GM20431 (cell line): ENCODE data around the gene HIPK3.
"Not testable (repeated sequence)": the region's sequence is repeated elsewhere in the genome, so short reads cannot be mapped to it uniquely, and the experiment has no call there.

Source experiments
- in situ Hi-C: fragments of 300-500 bp; cut with MseI, MboI; formaldehyde crosslinking; loops from one replicate; pipeline ENCODE4 v1.15.0; 2020; ENCODE audit warnings: low sequenced_read_pairs; ENCODE audit not compliant: unreplicated experiment

HIPK3 gene

GRCh38 chr11:33257897-33258630 lies 883 bp downstream of the HIPK3 start:
- in situ Hi-C loops, result no loop called here

- in situ Hi-C loops, result no loop called here
Observed at GRCh38 chr11:33258631-33259205, 1.5 kb downstream of the HIPK3 start.

GRCh38 chr11:33259869-33260268 lies 2.7 kb downstream of the HIPK3 start:
- in situ Hi-C loops, result no loop called here

- in situ Hi-C loops, result not testable (repeated sequence)
Observed at GRCh38 chr11:33261350-33261749, 4.2 kb downstream of the HIPK3 start.

- in situ Hi-C loops, result no loop called here
Observed at GRCh38 chr11:33262011-33262645, 4.9 kb downstream of the HIPK3 start.

- in situ Hi-C loops, result no loop called here
Observed at GRCh38 chr11:33263549-33263948, 6.4 kb downstream of the HIPK3 start.

- in situ Hi-C loops, result no loop called here
Observed at GRCh38 chr11:33264926-33265325, 7.7 kb downstream of the HIPK3 start.

- in situ Hi-C loops, result no loop called here
Observed at GRCh38 chr11:33266393-33267215, 9.4 kb downstream of the HIPK3 start.

- in situ Hi-C loops, result no loop called here
Observed at GRCh38 chr11:33268945-33269540, 11.9 kb downstream of the HIPK3 start.

- in situ Hi-C loops, result no loop called here
Observed at GRCh38 chr11:33269822-33270221, 12.6 kb downstream of the HIPK3 start.

GRCh38 chr11:33271059-33271458 lies 13.9 kb downstream of the HIPK3 start:
- in situ Hi-C loops, result no loop called here

GRCh38 chr11:33272338-33273107 lies 15.3 kb downstream of the HIPK3 start:
- in situ Hi-C loops, result no loop called here

- in situ Hi-C loops, result no loop called here
Observed at GRCh38 chr11:33273656-33274055, 16.5 kb downstream of the HIPK3 start.

- in situ Hi-C loops, result no loop called here
Observed at GRCh38 chr11:33280411-33280810, 23.2 kb downstream of the HIPK3 start.

GRCh38 chr11:33281758-33282157 lies 24.6 kb downstream of the HIPK3 start:
- in situ Hi-C loops, result no loop called here

GRCh38 chr11:33284818-33285217 lies 27.6 kb downstream of the HIPK3 start:
- in situ Hi-C loops, result no loop called here

GRCh38 chr11:33290319-33290718 lies 33.1 kb downstream of the HIPK3 start:
- in situ Hi-C loops, result no loop called here

- in situ Hi-C loops, result no loop called here
Observed at GRCh38 chr11:33291004-33291777, 34.0 kb downstream of the HIPK3 start.

GRCh38 chr11:33292311-33292710 lies 35.1 kb downstream of the HIPK3 start:
- in situ Hi-C loops, result no loop called here
